ENCODE data around the gene STK32B. TPM values are rescaled to one million over a fixed set of nuclear protein-coding genes. Genes with fewer than 3 reads are reported as not detected.
"Not testable (repeated sequence)": the region's sequence is repeated elsewhere in the genome, so short reads cannot be mapped to it uniquely, and the experiment has no call there.

Gene STK32B
- total and polyA plus RNA-seq, 2 donors (not counting 3 experiments of a cell fraction or from before 2014, with no cell fraction given): 5.6 to 7.8 TPM

- TF ChIP-seq CTCF (IDR thresholded peaks at IDR 0.05; ENCODE audit: extremely low read depth in 1 of 2, insufficient read depth in 1 of 2, low read depth in 1 of 2, low read length in 2 of 2) (no peak), POLR2AphosphoS5 (IDR thresholded peaks at IDR 0.05; ENCODE audit: insufficient read depth, low read depth, low read length) (no peak), EZH2 (IDR thresholded peaks at IDR 0.05; ENCODE audit: borderline replicate concordance, low read depth, low read length, severe bottlenecking) (no peak), JUN (IDR thresholded peaks at IDR 0.05; ENCODE audit: borderline replicate concordance, insufficient read depth, insufficient read length, low read depth) (no peak), MAX (IDR thresholded peaks at IDR 0.05; ENCODE audit: insufficient read depth, insufficient read length) (no peak), GATA2 (IDR thresholded peaks at IDR 0.05; ENCODE audit: insufficient read depth, insufficient read length, low read depth, low read length) (no peak), MYC (IDR thresholded peaks at IDR 0.05; ENCODE audit: low read depth, low read length) (no peak), FOS (IDR thresholded peaks at IDR 0.05; ENCODE audit: borderline replicate concordance, insufficient read depth, low read length) (no peak), POLR2A (IDR thresholded peaks at IDR 0.05; ENCODE audit: low read depth, low read length) (no peak)
- Histone ChIP-seq H3K4me1 (ENCODE audit: control insufficient read depth, extremely low read depth, insufficient read depth, low read length) (no peaks in the 10 kb centered on the region), H4K20me1 (replicated peaks; ENCODE audit: control insufficient read depth, extremely low read depth, insufficient read depth, low read length) (no peaks in the 10 kb centered on the region), H3K27ac (ENCODE audit: insufficient read depth, low read depth, low read length) (no peak overlapping the region), H3K36me3 (ENCODE audit: control insufficient read depth in 2 of 2, extremely low read depth in 1 of 2, insufficient read depth in 2 of 2, low read length in 2 of 2) (no peaks in the 10 kb centered on the region), H3K27me3 (ENCODE audit: control insufficient read depth in 2 of 2, insufficient read depth in 2 of 2, low read length in 2 of 2) (no peaks in the 10 kb centered on the region), H3K79me2 (ENCODE audit: control insufficient read depth, insufficient read depth, low read length) (no peaks in the 10 kb centered on the region), H3K9me3 (replicated peaks; ENCODE audit: control insufficient read depth, insufficient read depth, low read length) (peaks cover 2% of the 10 kb centered on the region), H2AFZ (ENCODE audit: low read depth, low read length) (no peak overlapping the region), H3K4me2 (ENCODE audit: insufficient read depth, low read length) (no peak overlapping the region), H3K9ac (replicated peaks; ENCODE audit: extremely low read depth, insufficient read depth, low read length) (no peak overlapping the region), H3K4me3 (replicated peaks in 1 of 3; ENCODE audit: insufficient read depth in 1 of 3, low read depth in 1 of 3, low read length in 3 of 3) (no peak overlapping the region), H3K9me1 (replicated peaks; ENCODE audit: control insufficient read depth, extremely low read depth, insufficient read depth, low read length) (no peaks in the 10 kb centered on the region)
- POLR2A ChIA-PET: no interaction called here
- DNase-seq (ENCODE audit: low read depth, low spot score): no peak
- BruUV-seq (replicated peaks): no TSS peak
- CTCF ChIA-PET: no interaction called here
- intact Hi-C loops (cut with micrococcal nuclease): no loop called here
- no peak for FAIRE-seq
- dilution Hi-C loops (cut with MboI; ENCODE audit: extremely low pct_ligation_motif_present, low sequenced_read_pairs): no loop called here
These were observed 240.8 kb downstream of the STK32B start for GRCh38 chr4:5292101-5292500.

GRCh38 chr4:5298000-5298787 lies 246.9 kb downstream of the STK32B start:
- H2AFZ ChIP-seq (ENCODE audit: low read depth, low read length); dilution Hi-C loops (cut with MboI; ENCODE audit: extremely low pct_ligation_motif_present, low sequenced_read_pairs); CTCF ChIA-PET; DNase-seq (ENCODE audit: low read depth, low spot score); FAIRE-seq; H3K9ac ChIP-seq (replicated peaks; ENCODE audit: extremely low read depth, insufficient read depth, low read length); H4K20me1 ChIP-seq (replicated peaks; ENCODE audit: control insufficient read depth, extremely low read depth, insufficient read depth, low read length); H3K4me2 ChIP-seq (ENCODE audit: insufficient read depth, low read length); H3K27me3 ChIP-seq (ENCODE audit: control insufficient read depth in 2 of 2, insufficient read depth in 2 of 2, low read length in 2 of 2); H3K9me3 ChIP-seq (replicated peaks; ENCODE audit: control insufficient read depth, insufficient read depth, low read length); H3K79me2 ChIP-seq (ENCODE audit: control insufficient read depth, insufficient read depth, low read length); H3K4me3 ChIP-seq (replicated peaks in 1 of 3; ENCODE audit: insufficient read depth in 1 of 3, low read depth in 1 of 3, low read length in 3 of 3); H3K9me1 ChIP-seq (replicated peaks; ENCODE audit: control insufficient read depth, extremely low read depth, insufficient read depth, low read length); POLR2A ChIA-PET; intact Hi-C loops (cut with micrococcal nuclease); BruUV-seq (replicated peaks); H3K27ac ChIP-seq (ENCODE audit: insufficient read depth, low read depth, low read length); H3K36me3 ChIP-seq (ENCODE audit: control insufficient read depth in 2 of 2, extremely low read depth in 1 of 2, insufficient read depth in 2 of 2, low read length in 2 of 2); H3K4me1 ChIP-seq (ENCODE audit: control insufficient read depth, extremely low read depth, insufficient read depth, low read length): not testable (repeated sequence)

Data from endothelial cell of umbilical vein (primary cell).